Body of pancreas (tissue), 4 donors: ENCODE data around the gene CELSR1. TPM values are rescaled to one million over a fixed set of nuclear protein-coding genes. Genes with fewer than 3 reads are reported as not detected.
A peak's percentile ranks its signal among the peaks of the same experiment; 100 is the strongest.

Source experiments
- ATAC-seq: fragments of 150-250 bp; one replicate; pipeline ENCODE4 v1.9.1; 2016
- DNase-seq, 4 donors: peaks; one replicate each; pipeline ENCODE4 v3.0.0-alpha.2; 2019
- H3K27ac ChIP-seq, 4 donors: fragments of 200-600 bp; sonication (generic); 1 replicate in 3 of 4; 2 replicates in 1 of 4; pipeline versions ENCODE4 v1.5.1 to v1.6.1; 2016 to 2019; ENCODE audit warnings: mild to moderate bottlenecking in 1 of 4, mixed read lengths in 1 of 4, moderate library complexity in 1 of 4
- H3K27me3 ChIP-seq, 2 donors: fragments of 200-600 bp; sonication (generic); one replicate each; pipeline ENCODE4 v1.6.0; 2016; ENCODE audit warnings: mild to moderate bottlenecking in 1 of 2
- H3K36me3 ChIP-seq, 2 donors: fragments of 200-600 bp; sonication (generic); replicated peaks in 1 of 2; 2 replicates each; pipeline ENCODE4 v1.5.1; 2016; ENCODE audit warnings: low read depth in 2 of 2; ENCODE audit not compliant: insufficient read depth in 1 of 2
- H3K4me1 ChIP-seq: fragments of 200-600 bp; sonication (generic); one replicate; pipeline ENCODE4 v1.6.0; 2016
- H3K4me3 ChIP-seq, 2 donors: fragments of 200-600 bp; sonication (generic); 1 replicate in 1 of 2; 2 replicates in 1 of 2; pipeline ENCODE4 v1.5.1; 2016 to 2019
- H3K9me3 ChIP-seq, 3 donors: fragments of 200-600 bp; sonication (generic); 1 replicate in 2 of 3; 2 replicates in 1 of 3; pipeline ENCODE4 v1.5.1; 2016
- CTCF ChIP-seq, 7 experiments: fragments of 450-650 bp in 4 of 7; fragments of 200-600 bp in 3 of 7; sonication (generic) in 3 of 7; IDR thresholded peaks; one replicate each; pipeline ENCODE4 v1.5.1; 2016 to 2019; ENCODE audit warnings: antibody characterized with exemption in 7 of 7
- POLR2A ChIP-seq, 3 donors: fragments of 450-650 bp; IDR thresholded peaks; one replicate each; pipeline ENCODE4 v1.6.1; 2016; ENCODE audit warnings: antibody characterized with exemption in 3 of 3, mild to moderate bottlenecking in 2 of 3
- WGBS, 2 donors: methylation state at CpG; one replicate each; pipeline ENCODE4 v1.1.5; 2017; 5-methylcytosine and 5-hydroxymethylcytosine counted together
- intact Hi-C: fragments of 100-400 bp; cut with DNase I; formaldehyde crosslinking; loops from one replicate; pipeline ENCODE4 v1.15.1; 2023
- total RNA-seq, 2 donors: library from RNA; depleted of rRNA; stranded (reverse); fragments of >200 nt; gene quantifications; one replicate each; pipeline ENCODE4 v1.1.0, GENCODE V29; 2016

Gene CELSR1
- total RNA-seq, 2 donors from 2014 or later: 0.66 to 3.6 TPM

- 93 to 98% methylated on average over 6 of the region's 6 CpGs for WGBS, 2 donors
- ATAC-seq: no peak
- intact Hi-C loops: loop anchor here (5.0 kb wide), 1 partner anchor 34 kb away; no protein-coding TSS in a partner anchor
These were observed 178.7 kb downstream of the CELSR1 start for GRCh38 chr22:46358766-46359165.

GRCh38 chr22:46357711-46358520 is 179.5 kb downstream of the CELSR1 start:
- intact Hi-C loops: loop anchor here (5.0 kb wide), 1 partner anchor 34 kb away; no protein-coding TSS in a partner anchor
- Histone ChIP-seq H3K4me3 (no peak overlapping the region), H3K4me1 (peaks cover 35% of the 10 kb centered on the region), H3K27me3 (no peaks in the 10 kb centered on the region), H3K27ac (no peak overlapping the region), H3K36me3 (peaks cover 3 to 6% of the 10 kb centered on the region in 2 donors), H3K9me3 (no peaks in the 10 kb centered on the region)
- DNase-seq: peak in 2 of 4 donors; percentile 8 to 15
- TF ChIP-seq POLR2A (IDR thresholded peaks at IDR 0.05) (no peak), CTCF (IDR thresholded peaks at IDR 0.05) (no peak)
- no peak for ATAC-seq
- WGBS, 2 donors: 75% methylated on average over 14 of the region's 19 CpGs; no CpG with 5 or more reads in 1 of the 2 donors

More at GRCh38 chr22:46358766-46359165, 178.7 kb downstream of the CELSR1 start:
- Histone ChIP-seq H3K27ac (no peak overlapping the region), H3K36me3 (peaks cover 3 to 6% of the 10 kb centered on the region in 2 donors), H3K9me3 (no peaks in the 10 kb centered on the region), H3K4me3 (no peak overlapping the region), H3K27me3 (no peaks in the 10 kb centered on the region), H3K4me1 (peaks cover 27% of the 10 kb centered on the region)
- DNase-seq: peak in 1 of 4 donors; percentile 10
- TF ChIP-seq CTCF (IDR thresholded peaks at IDR 0.05) (no peak), POLR2A (IDR thresholded peaks at IDR 0.05) (no peak)

GRCh38 chr22:46356496-46357480 is 180.6 kb downstream of the CELSR1 start:
- Histone ChIP-seq H3K4me3 (no peak overlapping the region), H3K9me3 (no peaks in the 10 kb centered on the region), H3K4me1 (peaks cover 36% of the 10 kb centered on the region), H3K27me3 (no peaks in the 10 kb centered on the region), H3K36me3 (peaks cover 3 to 8% of the 10 kb centered on the region in 2 donors), H3K27ac (no peak overlapping the region)
- 92 to 100% methylated on average over 4 to 23 of the region's 23 CpGs for WGBS, 2 donors
- intact Hi-C loops: loop anchor here (5.0 kb wide), 1 partner anchor 36 kb away; no protein-coding TSS in a partner anchor
- no peak for ATAC-seq
- TF ChIP-seq CTCF (IDR thresholded peaks at IDR 0.05) (no peak), POLR2A (IDR thresholded peaks at IDR 0.05) (no peak)
- no peak for DNase-seq

- H3K27me3 ChIP-seq: no peaks in the 10 kb centered on the region
- WGBS, 2 donors: 75 to 100% methylated on average over 2 to 10 of the region's 12 CpGs
- H3K9me3 ChIP-seq: no peaks in the 10 kb centered on the region
- TF ChIP-seq POLR2A (IDR thresholded peaks at IDR 0.05): no peak
- TF ChIP-seq CTCF (IDR thresholded peaks at IDR 0.05): no peak
- no peak overlapping the region for H3K4me3 ChIP-seq
- DNase-seq (no peak), ATAC-seq (no peak)
- H3K4me1 ChIP-seq: peaks cover 37% of the 10 kb centered on the region
- H3K36me3 ChIP-seq: peaks cover 3 to 11% of the 10 kb centered on the region in 2 donors
- intact Hi-C loops: loop anchor here (5.0 kb wide), 1 partner anchor 36 kb away; no protein-coding TSS in a partner anchor
- no peak overlapping the region for H3K27ac ChIP-seq
These were observed 181.4 kb downstream of the CELSR1 start for GRCh38 chr22:46355996-46356471.
